HG03457 (cell line): Measurements from ENCODE around the gene GGN.
A peak's percentile ranks its signal among the peaks of the same experiment; 100 is the strongest.
"Not testable (repeated sequence)": the region's sequence is repeated elsewhere in the genome, so short reads cannot be mapped to it uniquely, and the experiment has no call there.

Experiments used
- ATAC-seq: cut with Tn5 transposase; IDR thresholded peaks from one replicate; pipeline ENCODE4 v1.9.1; 2021; ENCODE audit warnings: moderate number of reproducible peaks; ENCODE audit not compliant: unreplicated experiment

Gene GGN

DNA sequence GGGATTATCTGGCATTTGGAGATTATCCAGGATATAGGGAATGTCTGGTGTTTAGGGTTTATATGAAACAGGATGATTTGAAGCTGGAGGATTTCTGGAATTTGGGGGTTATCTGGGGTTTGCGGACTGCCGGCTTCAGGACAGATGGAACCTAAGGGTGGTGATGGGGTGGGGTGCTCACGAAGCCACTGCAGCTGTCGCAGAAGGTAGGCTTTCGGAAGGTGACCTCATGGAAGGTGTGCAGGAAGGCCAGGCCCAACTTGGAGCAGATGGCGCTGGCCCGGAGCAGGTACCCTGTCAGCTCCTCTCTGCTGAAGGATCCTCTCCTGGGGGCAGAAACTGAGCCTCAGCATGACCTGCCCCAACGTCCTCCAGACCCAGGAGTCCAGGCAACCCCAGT, 24.7 kb upstream of the GGN start:
- no peak for ATAC-seq

- not testable (repeated sequence) for ATAC-seq
These were observed 24.1 kb upstream of the GGN start for GRCh38 chr19:38411898-38412297.

DNA sequence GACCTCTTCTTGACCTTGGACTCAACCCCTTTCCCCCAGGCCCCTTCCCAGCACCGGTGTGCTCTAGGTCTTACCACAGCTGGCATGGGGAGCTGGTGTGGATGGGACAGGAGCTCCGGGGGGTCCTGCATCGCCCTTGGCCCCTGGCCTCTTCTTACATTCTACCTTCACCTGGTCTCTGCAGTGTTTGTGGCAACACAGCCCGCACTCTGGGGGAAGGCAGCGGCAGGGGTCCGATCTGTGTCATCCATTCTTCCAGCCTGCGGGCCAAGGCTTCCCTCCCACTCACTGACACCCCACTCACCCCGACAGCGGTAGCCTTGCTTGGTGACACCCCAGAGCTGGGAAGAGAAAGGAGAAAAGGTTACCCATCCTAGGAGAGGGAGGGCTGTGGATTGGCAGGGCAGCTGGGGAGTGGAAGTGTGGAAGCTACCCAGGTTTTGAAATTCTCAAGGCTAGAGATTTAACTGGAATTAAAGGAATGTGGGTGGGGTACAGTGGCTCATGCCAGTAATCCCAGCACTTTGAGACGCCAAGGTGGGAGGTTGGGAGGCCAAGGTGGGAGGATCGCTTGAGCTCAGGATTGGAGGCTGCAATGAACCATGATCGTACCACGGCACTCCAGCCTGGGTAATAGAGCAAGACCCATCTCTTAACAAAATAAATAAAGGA, 23.3 kb upstream of the GGN start:
- ATAC-seq: no peak

GRCh38 chr19:38410407-38410806, 22.6 kb upstream of the GGN start:
- not testable (repeated sequence) for ATAC-seq

DNA sequence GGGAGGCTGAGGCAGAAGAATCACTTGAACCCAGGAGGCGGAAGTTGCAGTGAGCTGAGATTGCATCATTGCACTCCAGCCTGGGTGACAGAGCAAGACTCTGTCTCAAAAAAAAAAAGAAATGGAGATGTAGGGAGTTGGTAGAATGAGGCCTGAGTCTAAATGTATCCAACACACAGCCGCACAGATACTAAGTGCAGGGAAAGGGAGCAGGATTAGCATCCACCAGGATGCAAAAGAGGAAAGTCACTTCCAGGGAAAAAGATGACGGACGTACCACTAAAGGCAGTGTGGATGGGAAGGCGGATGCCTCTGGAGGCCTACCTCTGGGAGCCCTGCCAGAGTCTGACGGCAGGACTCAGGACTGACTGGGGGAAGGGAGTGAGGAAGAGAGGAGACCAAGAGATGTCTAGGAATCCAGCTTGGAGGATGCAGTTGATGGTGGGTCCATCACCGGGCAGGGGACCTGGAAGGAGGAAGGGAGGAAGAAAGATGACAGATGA, 21.8 kb upstream of the GGN start:
- ATAC-seq: no peak

DNA sequence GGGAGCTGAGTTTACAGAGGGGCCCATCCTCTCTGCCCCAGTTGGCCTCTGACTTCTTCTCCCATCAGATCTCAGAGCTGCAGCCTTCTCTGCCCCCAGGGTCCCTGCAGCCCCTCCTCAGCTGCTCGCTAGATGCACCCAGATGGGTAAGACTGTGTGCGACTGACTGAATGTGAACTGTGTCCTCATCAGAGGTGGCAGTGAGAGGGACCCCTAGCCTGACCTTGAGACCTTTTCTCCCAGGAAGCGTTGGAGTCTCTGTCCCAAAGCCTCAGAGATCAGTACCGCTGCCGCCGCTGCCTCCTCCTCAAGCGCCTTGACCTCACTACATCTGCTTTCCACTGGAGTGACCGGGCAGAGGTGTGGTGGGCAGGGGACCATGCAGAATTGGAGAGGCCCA, 17.4 kb upstream of the GGN start:
- no peak for ATAC-seq

DNA sequence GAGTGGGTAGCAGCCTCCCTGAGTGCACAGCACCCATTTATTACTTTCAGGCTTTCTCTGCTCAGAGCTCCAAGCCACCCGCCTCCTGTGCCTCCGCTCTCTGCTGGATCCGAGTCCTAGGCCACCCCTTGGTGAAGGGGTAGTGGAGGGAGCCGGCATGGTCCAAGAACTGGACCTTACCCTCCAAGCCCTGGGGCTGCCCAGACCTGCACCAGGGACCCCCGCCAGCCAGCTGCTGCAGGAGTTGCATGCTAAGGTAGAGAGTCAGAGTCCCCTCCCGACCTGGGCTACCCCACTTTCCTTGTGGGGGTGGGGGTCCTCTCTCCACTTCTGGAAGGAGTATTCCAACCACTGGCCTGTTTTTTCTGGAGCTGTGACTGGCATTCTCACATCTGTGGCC, 17.0 kb upstream of the GGN start:
- no peak for ATAC-seq

DNA sequence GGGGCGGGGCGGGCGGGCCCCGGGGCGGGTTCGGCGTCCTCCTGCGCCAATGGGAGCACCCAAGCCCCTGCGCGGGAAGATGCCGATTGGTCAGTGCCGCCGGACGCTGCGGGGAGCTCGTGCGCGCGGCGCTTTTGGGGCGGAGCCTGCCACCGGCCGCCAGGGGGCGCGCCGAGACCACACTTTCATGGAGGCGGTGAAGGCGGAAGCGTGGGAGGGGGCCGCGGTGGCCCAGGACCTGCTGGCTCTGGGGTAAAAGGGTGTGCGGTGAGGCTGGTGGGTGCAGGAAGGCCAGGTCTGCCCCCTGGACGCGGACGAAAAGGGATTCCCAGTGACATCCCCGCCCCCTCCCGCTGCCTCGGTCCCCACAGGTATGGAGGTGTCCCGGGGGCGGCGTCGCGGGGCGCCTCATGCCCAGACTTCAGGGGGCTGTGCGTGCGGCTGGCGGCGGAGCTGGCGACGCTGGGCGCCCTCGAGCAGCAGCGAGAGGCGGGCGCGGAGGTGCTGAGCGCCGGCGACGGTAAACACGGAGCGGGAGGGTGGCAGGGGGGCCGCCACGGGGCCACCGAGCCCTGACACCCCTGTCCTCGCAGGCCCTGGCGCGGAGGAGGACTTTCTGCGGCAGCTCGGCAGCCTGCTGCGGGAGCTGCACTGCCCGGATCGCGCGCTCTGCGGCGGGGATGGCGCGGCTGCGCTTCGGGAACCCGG, 15.3 kb upstream of the GGN start, which contains the start of gene FAM98C:
FAM98C (plus strand) TSS at position 127 of the 708 bp plus-strand sequence; CDS start at position 188, 61 bp downstream.
- ATAC-seq: peak; percentile 77

DNA sequence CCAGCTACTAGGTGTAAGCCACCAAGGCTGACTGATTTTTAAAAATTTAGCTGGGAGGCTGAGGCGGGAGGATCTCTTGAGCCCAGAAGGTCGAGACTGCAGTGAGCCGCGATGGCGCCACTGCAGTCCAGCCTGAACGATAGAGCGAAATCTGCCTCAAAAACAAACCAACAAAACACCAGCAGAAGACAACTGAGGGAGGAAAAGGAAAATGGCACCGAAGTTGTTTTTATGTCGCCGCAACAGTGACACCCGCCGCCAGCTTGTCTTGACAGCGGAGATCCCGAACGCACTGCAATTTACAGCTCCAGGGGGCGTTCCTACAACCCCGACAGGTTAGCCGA, 14.8 kb upstream of the GGN start:
- no peak for ATAC-seq

DNA sequence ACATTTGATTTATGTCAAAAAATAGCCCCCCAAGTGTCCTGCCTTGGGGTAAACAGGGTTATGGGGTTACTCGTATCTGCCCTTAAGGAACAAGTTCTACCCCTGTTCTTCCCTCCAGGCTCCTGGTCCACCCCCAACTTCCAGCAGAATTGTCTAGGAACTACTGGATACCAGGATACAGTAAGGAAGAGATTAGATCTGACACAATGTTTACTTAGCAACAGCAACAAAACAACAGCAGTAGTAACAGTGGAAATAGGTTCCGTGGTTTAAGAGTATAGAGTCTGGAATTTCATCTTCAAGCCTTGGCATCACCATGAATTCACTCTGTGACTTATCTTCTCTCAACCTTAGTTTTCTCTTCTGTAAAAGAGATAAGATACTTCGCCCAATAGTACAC, 13.3 kb upstream of the GGN start:
- ATAC-seq: no peak

DNA sequence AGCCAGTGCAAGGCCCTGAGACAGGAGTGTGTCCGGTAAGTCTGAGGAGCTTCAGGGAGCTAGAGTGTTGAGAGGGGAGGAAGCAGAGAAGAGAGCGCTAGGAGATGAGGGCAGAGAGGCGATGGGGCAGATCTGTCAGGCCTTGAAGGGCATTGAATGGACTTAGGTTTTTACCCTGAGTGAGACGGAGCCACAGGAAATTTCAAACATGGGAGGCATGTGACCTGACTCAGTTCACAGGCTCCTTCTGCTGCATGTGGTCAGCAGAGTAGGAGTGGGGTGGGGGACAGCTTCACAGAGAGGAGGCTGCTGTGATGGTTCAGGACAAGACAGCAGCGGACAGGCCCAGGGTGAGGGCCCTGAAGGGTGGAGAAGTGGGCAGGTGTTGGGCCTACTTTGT, 12.5 kb upstream of the GGN start:
- ATAC-seq: no peak

- no peak for ATAC-seq
These were observed 11.7 kb upstream of the GGN start for GRCh38 chr19:38399537-38399936.

DNA sequence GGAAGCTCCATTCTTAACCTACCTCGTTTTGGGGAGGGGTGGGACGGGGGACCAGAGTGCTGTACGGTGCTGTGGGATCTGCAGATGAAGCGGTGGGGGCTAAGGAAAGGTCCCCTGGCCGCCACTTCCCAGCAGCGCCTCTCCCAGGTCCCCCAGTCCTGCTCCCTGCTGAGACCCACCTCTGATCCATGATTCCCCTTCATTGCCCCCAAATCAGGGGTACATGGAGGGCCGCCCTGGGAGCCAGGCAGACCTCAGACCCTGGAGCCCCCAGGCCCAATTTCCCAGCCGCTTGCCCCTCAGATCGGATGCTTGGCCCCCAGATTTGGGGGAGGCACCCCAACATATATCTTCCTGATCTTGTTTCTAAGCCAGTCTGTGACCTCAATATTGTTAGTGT, 11.2 kb upstream of the GGN start:
- ATAC-seq: no peak

DNA sequence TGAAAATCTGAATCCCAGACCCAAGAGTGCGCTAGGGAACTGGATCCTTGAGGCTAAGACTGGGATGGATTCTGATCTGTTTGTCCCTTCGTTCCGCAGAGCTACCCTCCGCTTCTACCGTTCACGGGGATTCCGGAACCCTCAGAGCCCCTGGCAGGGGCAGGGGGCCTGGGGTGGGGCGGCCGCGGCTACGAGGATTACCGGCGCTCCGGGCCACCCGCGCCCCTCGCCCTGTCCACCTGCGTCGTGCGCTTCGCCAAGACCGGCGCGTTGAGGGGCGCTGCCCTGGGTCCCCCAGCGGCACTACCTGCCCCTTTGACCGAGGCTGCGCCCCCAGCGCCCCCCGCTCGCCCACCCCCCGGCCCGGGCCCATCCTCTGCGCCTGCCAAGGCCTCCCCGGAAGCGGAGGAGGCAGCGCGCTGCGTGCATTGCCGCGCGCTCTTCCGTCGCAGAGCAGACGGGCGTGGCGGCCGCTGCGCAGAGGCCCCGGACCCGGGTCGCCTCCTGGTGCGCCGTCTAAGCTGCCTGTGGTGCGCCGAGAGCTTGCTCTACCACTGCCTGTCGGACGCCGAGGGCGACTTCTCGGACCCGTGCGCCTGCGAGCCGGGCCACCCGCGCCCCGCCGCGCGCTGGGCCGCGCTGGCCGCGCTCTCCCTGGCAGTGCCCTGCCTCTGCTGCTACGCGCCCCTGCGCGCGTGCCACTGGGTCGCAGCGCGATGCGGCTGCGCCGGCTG, 7.7 kb upstream of the GGN start:
- ATAC-seq: no peak

- no peak for ATAC-seq
These were observed 6.7 kb upstream of the GGN start for GRCh38 chr19:38394488-38394887.

DNA sequence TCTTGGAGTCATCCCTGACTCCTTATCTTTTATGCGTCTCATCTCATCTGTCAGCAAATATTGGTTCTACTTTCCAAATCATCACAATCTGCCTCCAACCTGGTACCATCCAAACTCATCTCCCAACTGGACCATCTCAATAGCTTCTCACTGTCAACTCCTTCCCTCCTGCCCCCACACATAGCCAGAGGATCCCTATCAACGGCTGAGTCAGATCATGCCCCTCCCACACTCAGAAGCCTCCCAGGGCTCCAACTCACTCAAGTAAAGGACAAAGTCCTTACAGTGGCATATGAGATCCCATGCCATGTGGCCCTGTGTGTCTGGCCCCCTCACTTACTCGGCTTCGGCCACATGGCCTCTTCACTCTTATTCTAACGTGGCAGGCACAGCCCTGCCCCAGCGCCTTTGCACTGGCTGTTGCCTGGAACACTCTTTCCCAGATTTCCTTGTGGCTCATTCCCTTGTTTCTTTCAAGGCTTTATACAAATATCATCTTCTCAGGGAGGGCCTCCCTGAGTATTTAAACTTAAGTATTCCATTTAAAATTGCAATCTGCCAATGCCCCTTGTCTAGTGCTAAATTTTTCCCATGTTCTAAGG, 5.0 kb upstream of the GGN start:
- no peak for ATAC-seq

GRCh38 chr19:38391911-38392464, 4.2 kb upstream of the GGN start:
- no peak for ATAC-seq

- ATAC-seq: no peak
These were observed 2.4 kb upstream of the GGN start for GRCh38 chr19:38389957-38390924.

DNA sequence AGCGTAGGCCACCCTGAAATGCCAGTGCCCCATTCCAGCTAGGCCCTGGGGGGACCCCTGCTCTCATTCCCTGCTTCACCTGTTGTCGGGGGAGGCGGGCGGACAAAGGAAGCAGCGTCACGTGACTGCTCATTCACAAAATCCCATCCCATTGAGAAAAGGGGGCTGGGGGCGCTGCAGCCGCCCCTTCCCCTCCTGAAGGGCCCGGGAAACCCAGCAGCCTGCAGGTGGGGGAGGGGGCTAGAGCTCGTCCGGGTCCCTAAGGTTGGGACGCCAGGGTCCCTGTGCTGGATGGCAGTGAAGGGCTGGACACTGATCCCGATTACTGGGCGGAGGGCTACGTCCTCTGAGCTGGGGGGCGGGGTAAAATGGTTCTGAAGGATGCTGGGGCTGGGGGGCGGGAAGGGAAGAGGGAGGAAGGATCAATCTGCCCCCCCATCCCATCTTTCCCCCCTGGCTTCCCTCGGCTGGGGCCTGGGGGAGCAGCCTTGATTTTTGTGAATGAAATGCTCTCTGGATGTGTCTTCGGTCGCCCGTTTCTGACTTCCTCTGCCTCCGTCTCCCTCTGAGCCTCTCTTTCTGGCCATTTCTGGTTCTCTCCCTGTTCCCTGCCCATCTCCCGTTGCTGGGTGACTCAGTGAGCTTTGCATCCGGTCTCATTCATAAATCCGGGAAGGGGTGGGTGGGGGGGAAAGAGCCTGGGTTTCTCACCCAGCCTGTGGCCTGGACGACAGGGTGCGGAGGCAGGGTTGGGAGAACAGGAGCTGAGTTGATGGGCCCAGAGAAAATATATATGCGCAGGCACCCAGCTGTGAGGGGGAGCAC, 1.5 kb upstream of the GGN start:
- ATAC-seq: no peak
